Suppressor macrophage treated with lipopolysaccharide for 4 hours (primary cell): ENCODE results near the gene INPP4A.
"Not testable (repeated sequence)": the region's sequence is repeated elsewhere in the genome, so short reads cannot be mapped to it uniquely, and the experiment has no call there.

Experiments
- DNase-seq: peaks from one replicate; pipeline ENCODE4 v3.0.0-alpha.2; 2020

The INPP4A gene

DNA sequence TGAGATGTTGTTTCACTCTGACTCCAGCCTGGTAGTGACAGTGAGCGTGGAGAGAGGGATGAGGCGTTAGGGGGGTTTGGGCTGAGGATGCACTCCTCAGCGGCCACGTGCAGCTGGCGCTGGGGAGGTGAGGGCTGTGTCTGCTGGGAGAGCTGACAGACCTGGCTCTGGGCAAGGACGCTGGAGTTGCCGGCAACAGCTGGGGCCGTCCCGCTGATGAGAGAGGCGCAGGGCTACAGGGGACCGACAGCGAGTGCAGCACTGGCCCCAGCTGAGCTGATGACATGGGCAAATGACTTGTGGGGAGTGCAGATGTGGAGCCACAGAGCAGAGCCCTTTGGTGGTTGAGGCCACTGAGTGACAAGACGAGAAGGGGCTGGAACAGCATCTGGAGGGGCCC lies 125.3 kb downstream of the INPP4A start:
- no peak for DNase-seq

DNA sequence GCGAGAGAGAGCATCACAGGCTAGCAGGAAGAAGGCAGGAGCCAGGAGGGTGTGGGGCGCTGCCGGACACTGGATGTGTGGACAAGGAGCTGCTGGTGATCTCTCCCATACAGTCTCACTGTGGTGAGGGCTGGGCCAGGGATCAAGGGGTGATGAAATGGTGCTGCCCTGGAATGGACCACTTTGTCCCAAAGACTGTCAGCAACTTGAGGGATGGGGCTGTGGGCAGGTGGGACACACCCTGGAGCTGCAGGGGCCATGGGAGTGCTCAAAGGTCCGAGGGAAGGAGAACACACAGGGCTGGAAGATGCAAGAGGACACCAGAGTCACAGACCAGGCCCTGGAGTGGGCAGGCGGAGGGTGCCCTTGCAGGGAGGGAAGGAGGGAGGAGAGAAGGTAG lies 125.7 kb downstream of the INPP4A start:
- no peak for DNase-seq

DNA sequence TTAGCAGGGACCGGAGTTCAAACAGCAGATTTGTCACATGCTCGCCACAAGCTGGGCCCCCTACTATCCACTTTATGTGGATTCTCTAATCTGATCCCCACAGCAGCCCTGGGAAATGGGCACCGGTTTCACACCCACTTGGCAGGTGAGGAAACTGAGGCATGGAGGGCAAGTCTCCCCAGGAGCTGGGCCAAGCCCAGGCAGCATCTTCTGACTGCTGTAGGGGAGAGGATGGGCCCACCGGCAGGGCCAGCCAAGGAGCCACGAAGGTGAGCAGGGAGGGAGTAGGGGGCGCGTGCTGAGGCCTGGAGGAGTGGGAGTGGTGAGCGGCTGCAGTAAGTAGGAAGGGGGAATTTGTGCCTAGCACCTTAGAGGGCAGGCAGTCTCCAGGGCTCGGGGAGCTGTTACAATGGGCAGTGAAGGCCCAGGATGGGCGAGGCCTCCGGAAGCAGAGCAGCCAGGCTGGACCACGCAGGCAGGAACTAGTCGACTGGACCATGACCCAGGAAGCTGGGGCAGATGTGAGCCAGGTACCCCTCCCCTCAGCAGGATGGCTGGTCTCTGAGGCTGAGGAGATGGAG lies 126.6 kb downstream of the INPP4A start:
- DNase-seq = no peak

DNA sequence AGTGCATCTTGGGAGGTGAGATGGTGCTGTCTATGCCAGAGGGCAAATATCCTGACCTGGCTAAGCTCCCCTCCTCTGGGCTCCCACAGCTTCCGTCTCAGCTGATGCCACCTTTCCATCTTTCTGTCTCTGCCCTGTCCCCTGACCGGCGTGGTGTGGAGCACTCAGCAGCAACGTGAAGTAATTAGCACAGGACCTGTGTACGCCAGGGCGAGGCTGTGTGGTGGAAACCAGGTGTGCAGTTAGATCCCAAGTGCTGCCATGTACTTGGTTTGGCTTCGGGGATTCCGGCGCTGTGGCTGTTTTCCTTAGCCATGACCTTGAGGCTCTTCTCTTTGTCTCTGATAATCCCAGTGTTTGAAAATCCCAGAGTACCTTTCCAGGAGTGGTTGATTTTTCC lies 127.1 kb downstream of the INPP4A start:
- DNase-seq = no peak

DNA sequence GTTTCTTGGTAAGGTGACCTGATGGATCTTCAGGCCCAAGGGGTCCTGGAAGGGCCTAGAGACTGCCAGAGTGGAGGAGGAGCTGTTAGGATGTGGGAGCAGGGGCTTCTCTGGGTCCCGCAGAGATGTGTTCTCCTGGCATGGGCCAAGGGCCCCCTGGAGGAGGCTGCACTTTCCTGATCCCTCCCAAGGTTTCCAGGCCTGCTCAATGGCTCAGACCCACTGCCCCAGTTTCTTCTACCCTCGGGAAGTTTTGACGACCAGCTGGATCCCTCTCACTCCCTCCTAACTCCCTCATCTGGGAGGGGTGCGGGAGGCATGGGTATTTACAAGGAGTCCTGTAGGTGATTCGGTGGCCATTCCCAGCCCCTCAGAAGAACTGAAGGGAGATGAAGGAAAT lies 127.6 kb downstream of the INPP4A start:
- DNase-seq = no peak

DNA sequence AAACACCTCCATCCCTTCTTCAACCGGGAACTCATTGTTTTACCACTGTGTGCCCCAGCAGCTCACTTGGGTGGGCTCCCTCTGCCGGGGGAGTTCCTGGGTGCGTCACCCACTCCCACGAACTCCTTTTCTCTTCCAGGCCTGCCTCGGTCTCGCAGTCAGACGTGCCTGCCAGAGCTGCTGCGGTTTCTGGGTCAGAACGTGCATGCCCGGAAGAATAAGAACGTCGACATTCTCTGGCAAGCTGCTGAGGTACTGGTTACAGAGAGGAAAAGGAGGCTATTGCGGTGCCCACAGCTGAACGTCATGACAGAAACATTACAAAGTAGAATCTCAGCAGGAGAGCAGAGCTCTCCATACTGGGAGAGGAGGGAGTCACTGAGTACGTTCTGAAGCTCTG lies 128.0 kb downstream of the INPP4A start:
- no peak for DNase-seq

DNA sequence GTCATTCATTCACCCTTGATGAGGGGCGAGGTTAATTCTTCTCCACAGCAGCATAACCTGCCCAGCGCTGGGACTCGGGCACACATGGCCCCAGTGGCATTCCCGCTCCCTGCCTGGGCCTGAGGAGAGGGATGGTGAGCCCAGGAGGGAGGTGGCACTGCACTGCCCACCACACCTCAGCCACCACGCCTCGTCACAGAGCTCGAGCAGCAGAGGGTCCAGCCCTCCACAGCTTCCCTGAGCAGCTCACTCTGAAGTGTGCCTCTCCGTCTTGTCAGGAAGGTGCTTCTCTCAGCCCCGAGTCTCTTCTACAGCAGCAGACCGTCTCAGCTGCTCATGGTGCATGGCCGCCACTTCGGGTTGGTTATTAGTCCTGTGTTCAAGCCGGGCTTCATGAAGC lies 128.8 kb downstream of the INPP4A start:
- no peak for DNase-seq

DNA sequence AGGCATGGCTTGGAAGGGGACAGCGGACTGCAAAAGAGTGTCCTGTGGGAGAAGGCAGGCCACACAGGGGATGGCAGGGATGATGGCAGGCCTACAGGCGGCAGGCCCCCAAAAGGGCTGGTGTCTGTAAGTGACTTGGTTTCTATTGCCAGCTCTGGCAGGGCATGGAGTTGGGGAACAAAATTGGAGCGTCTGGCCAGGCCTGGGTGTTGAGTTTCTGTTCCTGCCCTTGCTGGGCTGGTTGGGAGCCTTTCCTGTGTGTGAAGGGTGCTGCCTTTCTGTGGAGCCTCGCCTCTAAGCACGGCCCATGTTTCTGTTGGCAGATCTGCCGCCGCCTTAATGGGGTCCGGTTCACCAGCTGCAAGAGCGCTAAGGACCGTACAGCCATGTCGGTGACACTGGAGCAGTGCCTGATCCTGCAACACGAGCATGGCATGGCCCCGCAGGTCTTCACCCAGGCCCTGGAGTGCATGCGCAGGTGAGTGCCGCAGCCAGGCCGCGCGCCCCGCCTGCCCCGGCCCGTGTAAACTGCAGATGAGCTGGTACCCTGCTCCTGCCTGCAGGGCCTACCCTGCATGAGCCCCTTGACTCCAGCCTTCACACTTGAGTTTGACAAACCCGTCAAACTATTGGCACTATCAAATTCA lies 132.1 kb downstream of the INPP4A start:
- DNase-seq = no peak

DNA sequence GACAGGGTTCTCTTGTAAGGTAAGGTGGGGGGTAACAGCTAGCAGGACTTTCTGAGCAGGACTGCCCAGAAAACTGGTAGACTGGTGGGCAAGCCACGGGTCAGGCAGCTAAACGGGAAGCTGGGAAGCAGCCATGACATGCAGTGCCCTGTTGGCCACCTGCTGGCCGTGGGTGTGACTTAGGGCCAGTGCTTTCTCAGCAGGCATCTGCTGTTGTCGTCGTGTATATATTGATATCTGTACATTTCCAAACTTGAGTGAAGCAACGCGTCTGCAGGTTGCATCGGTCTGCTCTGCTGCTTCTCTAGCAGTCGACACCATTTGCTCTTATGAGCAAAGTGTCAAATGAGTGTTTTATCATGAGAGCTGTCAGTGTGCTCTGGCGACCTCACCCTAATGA lies 132.7 kb downstream of the INPP4A start:
- DNase-seq = no peak

DNA sequence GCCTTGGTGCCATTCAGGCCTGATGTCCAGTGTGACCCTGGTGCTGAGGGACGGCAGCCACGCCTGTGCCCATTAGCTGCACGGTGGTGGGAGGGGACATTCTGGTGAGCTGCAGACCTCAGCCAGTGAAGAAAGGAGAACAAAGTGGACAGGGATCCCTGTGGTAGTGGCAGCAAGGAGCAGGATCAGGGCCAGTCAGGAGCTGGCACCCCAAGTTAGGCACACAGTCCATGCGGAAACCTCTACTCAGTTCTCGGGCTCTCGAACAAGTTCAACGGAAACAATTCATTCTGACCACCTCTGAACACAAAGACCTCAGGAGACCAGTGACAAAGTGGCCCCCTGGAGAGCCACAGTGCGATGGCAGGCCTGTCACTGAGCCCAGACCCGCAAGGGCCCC lies 133.6 kb downstream of the INPP4A start:
- no peak for DNase-seq

DNA sequence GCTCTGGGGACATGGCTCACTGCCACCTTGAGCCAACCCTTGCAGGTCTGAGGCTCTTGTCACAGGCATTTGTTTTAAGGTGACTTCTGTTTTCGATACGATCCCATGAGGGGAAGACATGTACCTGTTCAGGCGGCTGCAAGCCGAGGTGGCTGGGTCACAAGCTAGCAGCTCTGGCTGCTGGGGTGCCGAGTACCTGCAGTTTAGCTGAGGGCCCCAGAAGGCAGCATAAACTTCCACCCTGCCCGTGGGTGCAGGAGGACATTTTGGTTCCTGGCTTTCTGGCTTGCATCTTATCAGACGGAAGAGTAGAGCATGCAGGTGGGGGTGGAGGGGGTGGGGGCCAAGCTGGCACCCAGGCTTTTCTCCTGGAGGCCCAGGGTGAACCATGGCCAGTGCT lies 135.3 kb downstream of the INPP4A start:
- no peak for DNase-seq

DNA sequence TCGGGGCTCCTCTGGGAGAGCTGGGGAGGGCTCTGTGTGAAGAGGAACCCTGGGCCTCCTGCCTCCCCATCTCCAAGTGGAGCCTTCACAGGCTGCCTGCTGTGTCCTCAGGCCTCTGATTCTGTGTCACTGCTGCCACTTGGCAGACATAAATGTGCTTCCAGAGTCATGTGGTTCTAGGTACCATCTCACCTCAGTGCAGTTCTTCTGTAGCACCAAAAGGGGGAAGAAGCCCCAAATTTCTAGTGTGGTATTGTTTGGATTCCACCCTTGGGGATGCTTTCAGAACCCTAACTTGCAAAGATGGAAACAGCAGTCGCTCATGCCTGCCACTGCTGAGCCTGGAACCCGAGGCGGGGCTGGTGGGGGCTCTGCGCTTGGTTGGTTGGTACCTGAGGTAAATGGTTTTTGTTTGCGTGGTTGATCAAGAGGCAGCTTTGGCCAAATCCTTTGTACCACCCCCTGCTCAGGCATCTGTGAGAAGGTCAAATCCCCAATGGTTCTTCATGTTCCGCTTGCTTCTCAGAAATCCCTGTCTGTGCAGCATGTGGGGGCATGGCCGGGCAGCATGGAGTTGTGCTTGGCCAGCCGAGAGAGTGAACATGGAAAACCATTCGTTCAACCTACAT lies 136.1 kb downstream of the INPP4A start:
- no peak for DNase-seq

DNA sequence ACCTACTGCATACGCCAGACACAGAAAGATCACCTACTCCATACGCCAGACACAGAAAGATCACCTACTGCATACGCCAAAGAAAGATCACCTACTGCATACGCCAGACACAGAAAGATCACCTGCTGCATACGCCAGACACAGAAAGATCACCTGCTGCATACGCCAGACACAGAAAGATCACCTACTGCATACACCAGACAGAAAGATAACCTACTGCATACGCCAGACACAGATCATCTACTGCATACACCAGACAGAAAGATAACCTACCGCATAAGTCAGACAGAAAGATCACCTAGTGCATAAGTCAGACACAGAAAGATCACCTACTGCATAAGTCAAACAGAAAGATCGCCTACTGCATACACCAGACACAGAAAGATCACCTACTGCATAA lies 137.9 kb downstream of the INPP4A start:
- no peak for DNase-seq

DNA sequence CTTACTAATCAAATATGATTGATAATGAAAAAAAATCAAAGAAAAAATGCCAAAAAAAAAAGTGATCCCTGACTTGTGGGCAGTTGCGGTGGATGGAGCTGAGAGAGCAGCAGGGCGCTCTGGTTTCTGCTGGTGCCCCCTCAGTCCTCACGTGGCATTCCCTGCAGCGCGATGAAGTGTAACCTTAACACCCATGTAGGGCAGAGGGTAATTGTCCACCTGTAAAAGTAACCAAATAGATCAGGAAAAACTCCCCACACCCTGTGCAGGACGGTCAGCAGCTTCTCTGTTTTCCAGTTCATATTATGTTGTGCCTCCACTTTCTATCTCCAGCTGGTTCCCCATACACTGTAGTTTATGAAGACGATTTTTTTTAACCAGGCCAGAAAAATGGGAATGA lies 138.6 kb downstream of the INPP4A start:
- DNase-seq = no peak

DNA sequence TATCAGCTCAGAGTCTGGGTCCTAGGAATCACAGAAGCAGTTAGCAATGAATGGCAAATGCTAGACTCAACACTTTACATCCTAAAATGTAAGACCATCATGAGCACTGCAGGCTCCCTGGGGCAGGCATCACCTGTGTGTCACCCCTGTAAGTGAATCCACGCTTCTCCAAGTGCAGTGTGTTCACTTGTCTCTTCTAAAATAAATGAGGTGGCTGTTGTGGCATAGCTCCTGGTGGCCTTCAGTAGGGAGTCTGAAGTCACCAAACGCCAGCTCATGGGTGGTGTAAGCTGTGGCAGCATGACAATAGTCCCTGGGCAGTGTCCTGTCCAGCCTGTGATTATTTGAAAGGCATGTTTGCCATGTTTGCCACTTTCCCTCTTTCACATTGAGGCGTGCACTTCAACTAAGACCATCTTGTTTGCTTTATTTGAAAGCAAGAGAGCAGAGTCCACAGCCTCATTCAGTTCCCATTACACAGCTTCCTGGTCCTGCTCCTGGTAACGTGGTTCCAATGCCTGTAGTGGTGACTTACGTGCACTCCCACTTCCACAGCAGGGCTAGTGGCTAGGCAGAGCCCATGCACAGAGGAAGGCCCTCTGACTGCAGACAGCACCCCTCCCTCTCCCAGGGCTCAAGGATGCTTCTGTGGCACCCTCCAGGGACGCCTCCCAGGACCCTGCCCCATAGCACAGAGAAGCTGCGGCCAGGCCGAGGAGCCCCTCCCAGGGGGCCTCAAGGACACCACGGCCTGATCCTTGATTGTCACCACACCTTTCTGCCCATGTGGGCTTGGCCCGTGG lies 139.4 kb downstream of the INPP4A start:
- no peak for DNase-seq

DNA sequence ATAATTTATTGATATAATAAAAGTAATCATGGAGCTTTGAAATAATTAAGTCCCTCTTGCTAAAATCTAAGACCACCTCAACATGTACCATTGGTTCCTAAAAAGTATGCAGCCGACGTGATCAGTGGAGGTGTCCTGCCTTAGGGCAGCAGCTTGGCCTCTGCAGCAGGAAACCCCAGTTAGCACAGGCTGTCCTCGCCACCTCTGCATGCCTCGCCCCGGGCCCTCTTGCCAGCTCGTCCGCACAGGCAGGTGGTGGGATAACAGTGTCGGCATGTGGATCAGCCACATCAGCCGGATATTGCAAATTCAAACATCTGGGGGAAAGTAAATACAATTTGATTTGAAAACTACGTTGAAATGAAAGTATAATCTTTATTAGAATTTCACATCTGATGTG lies 140.7 kb downstream of the INPP4A start:
- DNase-seq = no peak

DNA sequence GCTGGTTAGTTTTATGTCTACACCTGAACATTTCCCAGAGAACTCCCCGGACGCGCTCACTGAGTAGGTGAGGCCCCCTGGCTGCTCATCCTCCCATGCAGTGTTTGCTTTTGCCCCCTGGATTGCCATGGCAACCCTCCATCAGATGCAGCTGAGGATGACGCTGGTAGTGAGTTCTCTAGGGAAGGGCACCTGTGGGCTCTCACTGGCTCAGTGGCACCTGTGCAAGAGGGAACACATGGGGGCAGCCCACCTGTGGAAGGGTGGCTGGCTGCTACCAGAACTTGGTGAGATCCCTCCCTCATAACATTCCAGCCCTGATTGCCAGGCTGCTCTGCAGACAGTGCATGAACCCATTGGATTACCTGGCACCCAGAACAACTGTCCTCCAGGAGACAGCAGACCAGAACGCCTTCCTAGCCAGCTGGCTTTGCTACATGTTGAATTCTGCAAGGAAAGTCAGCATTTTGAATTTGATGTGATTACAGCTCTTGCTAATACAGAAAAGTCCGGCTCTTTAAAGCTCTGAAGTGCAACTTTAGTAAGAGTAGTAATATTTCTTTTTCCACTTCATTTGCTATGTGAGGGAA lies 142.0 kb downstream of the INPP4A start:
- DNase-seq = no peak

DNA sequence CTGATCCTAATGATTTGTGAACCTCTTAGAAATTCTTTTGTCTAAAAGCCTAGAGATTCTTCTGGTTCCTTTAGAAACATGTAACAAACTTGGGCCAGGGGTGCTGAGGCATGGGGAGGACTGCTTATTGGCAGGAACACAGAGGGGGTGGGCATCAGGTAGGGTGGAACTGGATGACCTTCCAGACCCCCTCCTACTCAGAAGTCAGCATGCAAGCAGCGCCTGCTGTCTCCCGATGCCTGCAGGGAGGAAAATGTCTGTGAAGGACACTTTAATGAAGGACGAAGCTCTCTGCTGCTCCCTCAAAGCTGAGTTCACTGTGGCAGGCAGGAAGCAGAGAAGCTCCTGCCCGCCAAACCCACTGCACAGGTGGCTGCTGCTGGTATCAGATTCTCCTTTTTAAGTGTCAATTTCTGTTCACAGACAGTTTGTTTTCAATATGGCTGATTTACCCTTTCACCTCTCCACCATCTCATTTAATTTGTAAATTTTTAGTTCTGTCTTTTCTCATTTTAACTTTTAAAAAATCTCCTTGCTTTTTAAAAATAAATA lies 144.3 kb downstream of the INPP4A start:
- no peak for DNase-seq

DNA sequence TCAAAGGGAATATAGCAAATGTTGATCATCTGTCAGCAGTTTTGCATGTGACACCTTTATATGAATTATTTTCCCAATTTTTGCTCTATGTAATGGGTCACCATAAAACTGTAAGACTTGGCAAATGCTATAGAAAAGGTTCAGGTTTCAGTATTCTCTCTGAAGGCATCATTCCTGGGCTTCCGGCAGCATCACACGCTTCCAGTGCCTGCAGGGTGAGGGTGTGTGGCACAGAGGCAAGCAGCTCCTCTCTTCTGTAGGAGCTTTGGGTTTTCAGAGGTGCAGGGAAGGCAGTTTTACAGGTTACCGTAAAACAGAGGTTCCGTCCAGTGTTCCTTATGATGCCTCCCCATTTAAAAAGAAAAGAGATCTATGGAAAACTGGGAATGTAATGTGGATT lies 144.8 kb downstream of the INPP4A start:
- no peak for DNase-seq

DNA sequence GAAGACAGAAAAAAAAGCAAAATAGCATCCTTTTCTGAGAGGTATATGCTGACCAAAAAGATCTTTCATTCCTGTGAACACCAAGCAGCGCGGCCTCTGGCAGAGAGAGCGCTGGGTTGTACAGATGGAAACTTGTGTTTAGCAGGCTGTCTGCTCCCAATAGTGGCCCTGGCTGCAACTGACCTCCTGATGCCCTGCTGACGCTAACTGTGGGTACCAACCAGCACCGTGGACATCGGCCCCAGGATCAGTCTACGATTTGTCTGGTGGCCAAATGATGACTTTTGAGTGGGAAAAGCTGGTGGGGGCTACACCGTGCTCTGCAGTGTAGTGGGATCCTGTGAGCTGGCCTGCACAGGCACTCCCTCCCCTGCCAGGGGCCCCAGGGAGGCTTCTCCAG lies 147.9 kb downstream of the INPP4A start:
- no peak for DNase-seq

DNA sequence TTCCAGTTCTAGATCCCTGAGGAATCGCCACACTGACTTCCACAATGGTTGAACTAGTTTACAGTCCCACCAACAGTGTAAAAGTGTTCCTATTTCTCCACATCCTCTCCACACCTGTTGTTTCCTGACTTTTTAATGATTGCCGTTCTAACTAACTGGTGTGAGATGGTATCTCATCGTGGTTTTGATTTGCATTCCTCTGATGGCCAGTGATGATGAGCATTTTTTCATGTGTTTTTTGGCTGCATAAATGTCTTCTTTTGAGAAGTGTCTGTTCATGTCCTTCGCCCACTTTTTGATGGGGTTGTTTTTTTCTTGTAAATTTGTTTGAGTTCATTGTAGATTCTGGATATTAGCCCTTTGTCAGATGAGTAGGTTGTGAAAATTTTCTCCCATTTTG lies 150.0 kb downstream of the INPP4A start:
- DNase-seq = not testable (repeated sequence)

DNA sequence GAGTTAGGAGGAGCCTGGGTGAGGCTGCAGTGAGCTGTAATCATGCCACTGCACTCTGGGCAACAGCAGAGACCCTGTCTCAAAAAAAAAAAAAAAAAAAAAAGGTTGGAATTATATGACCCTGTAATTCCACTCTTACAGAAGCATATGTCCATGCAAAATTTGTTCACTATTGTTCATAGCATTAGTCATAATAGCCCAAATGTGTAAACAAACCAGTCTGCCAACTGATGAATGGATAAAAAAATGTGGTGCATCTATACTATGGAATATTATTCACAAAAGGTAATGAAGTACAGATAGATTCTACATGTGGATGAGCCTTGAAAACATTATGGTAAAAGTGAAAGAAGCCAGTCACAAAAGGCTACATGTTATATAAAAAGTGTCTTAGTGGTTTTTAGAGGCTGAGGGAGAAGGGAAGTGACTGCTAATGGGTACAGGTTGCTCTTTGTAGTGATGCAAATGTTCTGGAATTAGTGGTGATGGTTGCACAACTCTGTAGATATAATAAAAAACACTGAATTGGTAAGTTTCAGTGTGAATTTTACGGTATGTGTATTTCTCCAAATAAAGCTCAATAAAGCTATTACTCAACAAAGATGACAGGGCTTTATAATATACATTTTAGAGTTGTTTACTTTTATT lies 154.2 kb downstream of the INPP4A start:
- DNase-seq = no peak
